IMR-90 (cell line): ENCODE data around the gene CNPY1. TPM values are rescaled to one million over a fixed set of nuclear protein-coding genes. Genes with fewer than 3 reads are reported as not detected.

Source experiments
- ATAC-seq: fragments of 200-7000 bp; cut with Tn5 transposase; 2 replicates; pipeline ENCODE4 v1.9.1; 2020; ENCODE audit warnings: low read depth, mild to moderate bottlenecking, moderate library complexity
- BruUV-seq: library from RNA; stranded (reverse); fragments of 400-500 nt; replicated peaks from 2 replicates; lab custom pipeline; 2021; lab: Mats Ljungman, UMichigan
- CTCF ChIA-PET: fragments of 300-600 bp; formaldehyde crosslinking; extraction: SDS; loops from one replicate; lab custom pipeline; 2021; ENCODE audit warnings: antibody characterized with exemption; lab: Yijun Ruan, JAX
- POLR2A ChIA-PET: fragments of 300-600 bp; sonication (Branson Sonifier 250); formaldehyde crosslinking; loops from one replicate; lab custom pipeline; 2022; ENCODE audit warnings: antibody characterized with exemption; ENCODE audit not compliant: unreplicated experiment; lab: Charles Lee
- DNase-seq: peaks from one replicate; pipeline ENCODE4 v3.0.0; 2013
- H2AFZ ChIP-seq: replicated peaks from 2 replicates; pipeline ENCODE3; 2013; ENCODE audit warnings: low read length, mild to moderate bottlenecking; ENCODE audit not compliant: poor library complexity
- H2AK5ac ChIP-seq: 2 replicates; pipeline ENCODE4 v1.6.1; 2013; ENCODE audit warnings: low read depth, low read length, inconsistent platforms
- H2AK9ac ChIP-seq: replicated peaks from 2 replicates; pipeline ENCODE3; 2013; ENCODE audit warnings: mild to moderate bottlenecking, low read depth, low read length, moderate library complexity; ENCODE audit not compliant: poor library complexity
- H2BK120ac ChIP-seq: 2 replicates; pipeline ENCODE4 v1.6.1; 2013; ENCODE audit warnings: low read depth, low read length, inconsistent platforms
- H2BK15ac ChIP-seq: 3 replicates; pipeline ENCODE4 v1.6.1; 2013; ENCODE audit warnings: low read depth, low read length, inconsistent platforms
- H2BK20ac ChIP-seq: 2 replicates; pipeline ENCODE4 v1.6.1; 2013; ENCODE audit warnings: low read depth, mild to moderate bottlenecking, inconsistent platforms, low read length, moderate library complexity
- H2BK5ac ChIP-seq: 2 replicates; pipeline ENCODE4 v1.6.1; 2013; ENCODE audit warnings: mild to moderate bottlenecking, low read depth, low read length, inconsistent platforms; ENCODE audit not compliant: poor library complexity, severe bottlenecking
- H3K14ac ChIP-seq: replicated peaks from 2 replicates; pipeline ENCODE4 v1.6.1; 2013; ENCODE audit warnings: low read depth, low read length, inconsistent platforms
- H3K18ac ChIP-seq: 2 replicates; pipeline ENCODE4 v1.6.1; 2013; ENCODE audit warnings: low read depth, low read length, control low read depth
- H3K23ac ChIP-seq: 2 replicates; pipeline ENCODE4 v1.6.1; 2013; ENCODE audit warnings: low read depth, low read length, inconsistent platforms
- H3K27ac ChIP-seq: 2 replicates; pipeline ENCODE4 v1.5.1; 2013; ENCODE audit warnings: mild to moderate bottlenecking, control low read depth, low read length; ENCODE audit not compliant: insufficient read depth
- H3K27me3 ChIP-seq: 2 replicates; pipeline ENCODE4 v1.6.1; 2013; ENCODE audit warnings: low read length; ENCODE audit not compliant: control insufficient read depth, insufficient read depth
- H3K36me3 ChIP-seq: 2 replicates; pipeline ENCODE4 v1.6.1; 2013; ENCODE audit warnings: low read length, mixed read lengths; ENCODE audit not compliant: control insufficient read depth, insufficient read depth
- H3K4ac ChIP-seq: 2 replicates; pipeline ENCODE4 v1.6.1; 2013; ENCODE audit warnings: low read depth, low read length, inconsistent platforms
- H3K4me1 ChIP-seq: 2 replicates; pipeline ENCODE4 v1.6.1; 2013; ENCODE audit warnings: low read length, mixed read lengths; ENCODE audit not compliant: control insufficient read depth, insufficient read depth
- H3K4me2 ChIP-seq: 2 replicates; pipeline ENCODE4 v1.6.1; 2013; ENCODE audit warnings: low read depth, mild to moderate bottlenecking, control low read depth, low read length, moderate library complexity
- H3K4me3 ChIP-seq: 2 replicates; pipeline ENCODE4 v1.5.1; 2013; ENCODE audit warnings: low read depth, mild to moderate bottlenecking, control low read depth, low read length, moderate library complexity; ENCODE audit not compliant: insufficient read depth
- H3K56ac ChIP-seq: 2 replicates; pipeline ENCODE4 v1.6.1; 2013; ENCODE audit warnings: low read length, inconsistent platforms; ENCODE audit not compliant: insufficient read depth; ENCODE audit errors: extremely low read depth
- H3K79me1 ChIP-seq, 2 experiments: 2 replicates each; pipeline ENCODE4 v1.6.1; 2013; ENCODE audit warnings: low read length in 2 of 2, inconsistent platforms in 1 of 2, low read depth in 1 of 2
- H3K9ac ChIP-seq: 2 replicates; pipeline ENCODE4 v1.6.1; 2013; ENCODE audit warnings: low read depth, low read length, control low read depth
- H3K9me1 ChIP-seq: 2 replicates; pipeline ENCODE4 v1.6.1; 2013; ENCODE audit warnings: low read length, inconsistent platforms; ENCODE audit not compliant: insufficient read depth
- H3K9me3 ChIP-seq: 2 replicates; pipeline ENCODE4 v1.6.1; 2013; ENCODE audit warnings: low read length; ENCODE audit not compliant: control insufficient read depth, insufficient read depth
- H4K20me1 ChIP-seq: 2 replicates; pipeline ENCODE4 v1.6.1; 2013; ENCODE audit warnings: low read length, inconsistent platforms; ENCODE audit not compliant: insufficient read depth
- H4K5ac ChIP-seq: 2 replicates; pipeline ENCODE4 v1.6.1; 2013; ENCODE audit warnings: mild to moderate bottlenecking, low read depth, low read length, control low read depth
- H4K8ac ChIP-seq, 2 experiments: 2 replicates each; pipeline ENCODE4 v1.6.1; 2013; ENCODE audit warnings: low read depth in 2 of 2, low read length in 2 of 2, control low read depth in 1 of 2, inconsistent platforms in 1 of 2
- H4K91ac ChIP-seq: 2 replicates; pipeline ENCODE4 v1.6.1; 2013; ENCODE audit warnings: low read depth, low read length, inconsistent platforms; ENCODE audit not compliant: insufficient read depth
- CEBPB ChIP-seq: IDR thresholded peaks from 2 replicates; pipeline ENCODE4 v1.6.1; 2012; ENCODE audit warnings: low read depth, low read length, improper control_type of control experiment
- CHD1 ChIP-seq: IDR thresholded peaks from 2 replicates; pipeline ENCODE4 v1.6.1; 2012; ENCODE audit warnings: low read depth, low read length, improper control_type of control experiment
- FOS ChIP-seq: fragments of 150-350 bp; IDR thresholded peaks from 2 replicates; pipeline ENCODE4 v1.6.1; 2016; ENCODE audit warnings: low read depth, low read length
- MAFK ChIP-seq: IDR thresholded peaks from 2 replicates; pipeline ENCODE4 v1.6.1; 2012; ENCODE audit warnings: low read depth, low read length, improper control_type of control experiment
- MAZ ChIP-seq: IDR thresholded peaks from 2 replicates; pipeline ENCODE4 v1.6.1; 2012; ENCODE audit warnings: low read depth, mild to moderate bottlenecking, low read length, improper control_type of control experiment, moderate library complexity, borderline replicate concordance
- MXI1 ChIP-seq: IDR thresholded peaks from 2 replicates; pipeline ENCODE4 v1.6.1; 2012; ENCODE audit warnings: low read depth, mild to moderate bottlenecking, low read length, moderate library complexity, borderline replicate concordance
- NFE2L2 ChIP-seq: fragments of 150-350 bp; IDR thresholded peaks from 2 replicates; pipeline ENCODE4 v1.6.1; 2016; ENCODE audit warnings: low read depth, mild to moderate bottlenecking, low read length
- RAD21 ChIP-seq: IDR thresholded peaks from 2 replicates; pipeline ENCODE4 v1.6.1; 2012; ENCODE audit warnings: low read length, improper control_type of control experiment
- WGBS, 2 experiments: methylation state at CpG; one replicate each; pipeline versions ENCODE4 v1.1.5 to v1.1.7; 2013; ENCODE audit warnings: missing lambda C conversion rate in 2 of 2; ENCODE audit not compliant: insufficient read length in 1 of 2; ENCODE audit errors: extremely low coverage in 2 of 2; 5-methylcytosine and 5-hydroxymethylcytosine counted together
- dilution Hi-C: fragments of 300-500 bp; cut with HindIII; formaldehyde crosslinking; loops from one replicate; pipeline ENCODE4 v1.14.3; 2018; ENCODE audit warnings: low sequenced_read_pairs; ENCODE audit not compliant: unreplicated experiment
- in situ Hi-C: fragments of 300-500 bp; cut with MboI; formaldehyde crosslinking; loops from 3 replicates; pipeline ENCODE4 v1.14.3; 2019; ENCODE audit warnings: low sequenced_read_pairs, inconsistent platforms, mixed read lengths
- intact Hi-C: fragments of 100-400 bp; cut with micrococcal nuclease; formaldehyde crosslinking; loops from 2 replicates; pipeline ENCODE4 v1.10.0; 2022
- polyA plus RNA-seq, 3 experiments: library from polyadenylated mRNA; depleted of rRNA; stranded (reverse); fragments of >200 nt; gene quantifications; 2 replicates each; pipeline ENCODE4 v1.2.3, GENCODE V29; 2012; ENCODE audit warnings: low replicate concordance in 1 of 3
- total RNA-seq: library from RNA; depleted of rRNA; stranded (reverse); fragments of >200 nt; gene quantifications from 2 replicates; pipeline ENCODE4 v1.2.3, GENCODE V29; 2012

CNPY1 gene
- total and polyA plus RNA-seq, 2 of the 4 experiments (the other 2 are of a cell fraction) = not detected

DNA sequence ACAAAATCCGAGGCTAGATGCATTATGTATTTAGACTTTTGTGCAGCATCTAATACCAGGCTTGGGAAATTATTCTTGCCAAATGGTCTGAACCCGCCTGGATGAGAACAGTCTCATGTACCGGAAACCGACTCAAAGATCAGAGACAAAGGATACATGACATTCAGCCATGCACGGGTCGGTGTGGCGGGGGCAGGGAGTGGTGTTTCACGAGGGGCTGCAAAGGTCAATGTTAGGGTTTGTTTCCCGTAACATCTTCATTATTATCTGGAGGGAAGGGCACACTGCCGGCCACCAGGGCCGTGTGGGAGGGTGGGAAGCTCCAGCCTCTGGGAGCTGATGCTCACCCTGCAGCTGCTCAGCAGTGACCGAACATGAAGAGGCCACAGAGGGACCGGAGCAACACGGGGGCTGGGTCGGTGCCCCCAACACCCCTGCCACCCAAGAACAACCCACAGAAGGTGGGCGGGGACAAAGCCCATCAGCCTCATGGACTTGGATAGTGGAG is 23.1 kb downstream of the CNPY1 start:
- H3K4ac ChIP-seq = no peak overlapping the region
- H2AK5ac ChIP-seq = no peak overlapping the region
- H3K56ac ChIP-seq = no peak overlapping the region
- H3K23ac ChIP-seq = no peak overlapping the region
- no peak overlapping the region for H3K14ac ChIP-seq
- in situ Hi-C loops (no loop called here), intact Hi-C loops (no loop called here), dilution Hi-C loops (no loop called here)
- H4K8ac ChIP-seq = no peak overlapping the region
- no peak overlapping the region for H2AK9ac ChIP-seq
- H2BK15ac ChIP-seq = no peak overlapping the region
- TF ChIP-seq NFE2L2 = no peak
- TF ChIP-seq CEBPB = no peak
- TF ChIP-seq MAZ = no peak
- no peak for TF ChIP-seq FOS
- TF ChIP-seq CHD1 = no peak
- TF ChIP-seq MAFK = no peak
- no peak for TF ChIP-seq RAD21
- TF ChIP-seq MXI1 = no peak
- no peaks in the 10 kb centered on the region for H3K9me1 ChIP-seq
- H3K4me3 ChIP-seq = no peak overlapping the region
- H3K4me2 ChIP-seq = no peak overlapping the region
- H3K27me3 ChIP-seq = no peaks in the 10 kb centered on the region
- WGBS, 2 experiments = no CpG with 5 or more reads among the region's 16 CpGs
- ChIA-PET POLR2A (no interaction called here), CTCF (no interaction called here)
- no peak overlapping the region for H2BK120ac ChIP-seq
- H3K9me3 ChIP-seq = no peaks in the 10 kb centered on the region
- no peaks in the 10 kb centered on the region; the same call in 1 of the 2 replicates for H4K20me1 ChIP-seq
- H3K4me1 ChIP-seq = no peaks in the 10 kb centered on the region
- H3K18ac ChIP-seq = no peak overlapping the region
- no peak overlapping the region for H4K91ac ChIP-seq
- H3K27ac ChIP-seq = no peak overlapping the region
- no TSS peak for BruUV-seq
- no peaks in the 10 kb centered on the region for H3K79me1 ChIP-seq
- ATAC-seq = no peak
- no peak overlapping the region for H4K5ac ChIP-seq
- H2AFZ ChIP-seq = no peak overlapping the region
- no peaks in the 10 kb centered on the region for H3K36me3 ChIP-seq
- H3K9ac ChIP-seq = no peak overlapping the region
- no peak for DNase-seq
- no peak overlapping the region for H2BK5ac ChIP-seq
- H2BK20ac ChIP-seq = no peak overlapping the region
